Astrocyte of the cerebellum (primary cell): ENCODE data around the gene MYPN.

Experiments
- DNase-seq: peaks from one replicate; pipeline ENCODE4 v3.0.0-alpha.2; 2011; ENCODE audit warnings: low read depth
- H3K4me3 ChIP-seq: 2 replicates; pipeline ENCODE4 v1.5.1; 2011; ENCODE audit warnings: mild to moderate bottlenecking, low read depth, low read length, moderate library complexity
- CTCF ChIP-seq: IDR thresholded peaks from 2 replicates; pipeline ENCODE4 v1.5.1; 2012; ENCODE audit warnings: low read length, low read depth, moderate library complexity, mild to moderate bottlenecking; ENCODE audit errors: missing control alignments
- in situ Hi-C: cut with HindIII; loops from 2 replicates; pipeline ENCODE4 v1.10.0; 2017; ENCODE audit warnings: low sequenced_read_pairs

Gene MYPN

GRCh38 chr10:68121852-68122251 is 12.6 kb downstream of the MYPN start:
- in situ Hi-C loops, result no loop called here
- H3K4me3 ChIP-seq, result no peak overlapping the region
- TF ChIP-seq CTCF, result no peak
- no peak for DNase-seq

- DNase-seq, result no peak
- H3K4me3 ChIP-seq, result no peak overlapping the region
- in situ Hi-C loops, result no loop called here
- TF ChIP-seq CTCF, result no peak
Measured at GRCh38 chr10:68124718-68125117, 15.4 kb downstream of the MYPN start.

DNA sequence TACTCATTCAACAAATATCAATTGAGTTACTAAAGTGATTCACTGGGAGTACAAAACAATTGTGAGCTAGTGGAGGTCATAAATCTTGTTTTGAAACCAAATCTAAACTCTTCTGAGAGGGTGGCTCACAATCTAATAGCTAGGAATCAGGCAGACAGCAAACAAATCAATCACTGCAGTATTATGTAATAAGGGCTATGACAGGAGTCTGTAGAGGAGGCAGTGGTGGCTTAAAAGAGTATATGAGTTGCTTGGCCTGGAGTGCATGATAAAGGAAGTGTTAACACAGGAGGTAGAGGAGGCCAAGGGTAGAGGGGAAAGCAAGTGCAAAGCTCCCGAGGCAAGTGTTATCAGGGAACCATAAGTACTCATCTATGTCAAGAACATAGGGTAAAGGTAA is 16.5 kb downstream of the MYPN start:
- no peak for DNase-seq
- TF ChIP-seq CTCF, result no peak

GRCh38 chr10:68128015-68128414 is 18.7 kb downstream of the MYPN start:
- no peak for TF ChIP-seq CTCF
- no peak overlapping the region for H3K4me3 ChIP-seq
- in situ Hi-C loops, result no loop called here
- no peak for DNase-seq

More for the DNA sequence above, 16.5 kb downstream of the MYPN start:
- no peak overlapping the region for H3K4me3 ChIP-seq
- in situ Hi-C loops, result no loop called here

GRCh38 chr10:68132391-68132790 is 23.1 kb downstream of the MYPN start:
- DNase-seq, result no peak
- in situ Hi-C loops, result no loop called here
- no peak for TF ChIP-seq CTCF
- no peak overlapping the region for H3K4me3 ChIP-seq

GRCh38 chr10:68133523-68133922 is 24.2 kb downstream of the MYPN start:
- in situ Hi-C loops, result no loop called here
- no peak overlapping the region for H3K4me3 ChIP-seq
- DNase-seq, result no peak
- TF ChIP-seq CTCF, result no peak

- no peak for TF ChIP-seq CTCF
- H3K4me3 ChIP-seq, result no peak overlapping the region
- in situ Hi-C loops, result no loop called here
- no peak for DNase-seq
Measured at GRCh38 chr10:68135362-68135761, 26.1 kb downstream of the MYPN start.
